SK-N-SH treated with all-trans-retinoic acid at 6 μM for 48 hours (cell line): ENCODE results near the gene CPOX.

ENCODE experiments used
- ATAC-seq: fragments of 200-7000 bp; cut with Tn5 transposase; 3 replicates; pipeline ENCODE4 v1.9.1; 2020; ENCODE audit warnings: mild to moderate bottlenecking, moderate library complexity
- ARNTL ChIP-seq: fragments of 450-650 bp; formaldehyde crosslinking; IDR thresholded peaks from 2 replicates; pipeline ENCODE4 v1.5.0; 2020; ENCODE audit warnings: low read depth, mild to moderate bottlenecking, moderate library complexity, borderline replicate concordance
- BACH2 ChIP-seq: fragments of 250-450 bp; sonication (Bioruptor Pico); IDR thresholded peaks from 2 replicates; pipeline ENCODE4 v1.9.0; 2021; ENCODE audit warnings: mild to moderate bottlenecking, borderline replicate concordance
- CREB5 ChIP-seq: fragments of 250-450 bp; sonication (Bioruptor Pico); IDR thresholded peaks from 2 replicates; pipeline ENCODE4 v1.5.1; 2020; ENCODE audit warnings: low read depth, mild to moderate bottlenecking, moderate library complexity
- CSRNP3 ChIP-seq: fragments of 250-450 bp; sonication (Bioruptor Pico); IDR thresholded peaks from 2 replicates; pipeline ENCODE4 v1.5.1; 2021; ENCODE audit warnings: mild to moderate bottlenecking, moderate library complexity
- ESRRG ChIP-seq: fragments of 250-450 bp; sonication (Bioruptor Pico); IDR thresholded peaks from 2 replicates; pipeline ENCODE4 v1.6.1; 2021; ENCODE audit warnings: mild to moderate bottlenecking
- GLIS3 ChIP-seq: fragments of 250-450 bp; sonication (Bioruptor Pico); IDR thresholded peaks from 2 replicates; pipeline ENCODE4 v1.5.0; 2020; ENCODE audit warnings: mild to moderate bottlenecking, moderate library complexity
- ISL1 ChIP-seq: fragments of 250-450 bp; sonication (Bioruptor Pico); IDR thresholded peaks from 2 replicates; pipeline ENCODE4 v2.1.2; 2022; ENCODE audit warnings: mild to moderate bottlenecking, moderate library complexity
- OSR1 ChIP-seq: fragments of 250-450 bp; sonication (Bioruptor Pico); IDR thresholded peaks from 2 replicates; pipeline ENCODE4 v1.8.0; 2022; ENCODE audit warnings: moderate library complexity, mild to moderate bottlenecking, inconsistent platforms
- PATZ1 ChIP-seq: fragments of 250-450 bp; sonication (Bioruptor Pico); IDR thresholded peaks from 2 replicates; pipeline ENCODE4 v1.8.0; 2020; ENCODE audit warnings: mild to moderate bottlenecking, moderate library complexity, borderline replicate concordance
- PPARA ChIP-seq: fragments of 250-450 bp; sonication (Bioruptor Pico); IDR thresholded peaks from 2 replicates; pipeline ENCODE4 v1.5.0; 2020; ENCODE audit warnings: mild to moderate bottlenecking, borderline replicate concordance
- SNAI2 ChIP-seq: fragments of 250-450 bp; sonication (Bioruptor Pico); IDR thresholded peaks from 2 replicates; pipeline ENCODE4 v1.5.0; 2020; ENCODE audit warnings: mild to moderate bottlenecking, moderate library complexity
- TCF4 ChIP-seq: fragments of 250-450 bp; sonication (Bioruptor Pico); IDR thresholded peaks from 2 replicates; pipeline ENCODE4 v1.8.0; 2021; ENCODE audit warnings: mild to moderate bottlenecking, moderate library complexity, borderline replicate concordance
- TOX ChIP-seq: fragments of 250-450 bp; sonication (Bioruptor Pico); IDR thresholded peaks from 2 replicates; pipeline ENCODE4 v1.8.0; 2021; ENCODE audit warnings: mild to moderate bottlenecking, moderate library complexity, borderline replicate concordance
- TSHZ2 ChIP-seq: fragments of 250-450 bp; sonication (Bioruptor Pico); IDR thresholded peaks from 2 replicates; pipeline ENCODE4 v1.5.0; 2020; ENCODE audit warnings: mild to moderate bottlenecking, moderate library complexity
- ZC3H10 ChIP-seq: fragments of 250-450 bp; sonication (Bioruptor Pico); IDR thresholded peaks from 2 replicates; pipeline ENCODE4 v1.5.1; 2021; ENCODE audit warnings: mild to moderate bottlenecking, moderate library complexity
- ZFP3 ChIP-seq: fragments of 250-450 bp; sonication (Bioruptor Pico); IDR thresholded peaks from 2 replicates; pipeline ENCODE4 v1.5.0; 2020; ENCODE audit warnings: mild to moderate bottlenecking, moderate library complexity
- ZNF565 ChIP-seq: fragments of 450-650 bp; formaldehyde crosslinking; conservative IDR thresholded peaks from 2 replicates; pipeline ENCODE4 v1.5.0; 2020; ENCODE audit warnings: low read depth, mild to moderate bottlenecking, moderate library complexity
- ZNF70 ChIP-seq: fragments of 450-650 bp; formaldehyde crosslinking; IDR thresholded peaks from 2 replicates; pipeline ENCODE4 v1.5.0; 2020; ENCODE audit warnings: mild to moderate bottlenecking, moderate library complexity
- ZNF8 ChIP-seq: fragments of 450-650 bp; formaldehyde crosslinking; IDR thresholded peaks from 2 replicates; pipeline ENCODE4 v1.5.0; 2020; ENCODE audit warnings: mild to moderate bottlenecking, moderate library complexity

The CPOX gene

GRCh38 chr3:98623572-98624280 is 30.3 kb upstream of the CPOX start (continued):
- TF ChIP-seq TSHZ2 (CRISPR knock-in tag) (no peak), ZNF565 (CRISPR knock-in tag) (no peak), ZNF70 (CRISPR knock-in tag) (no peak), TCF4 (no peak), ISL1 (CRISPR knock-in tag) (no peak)

GRCh38 chr3:98617841-98618240 is 24.4 kb upstream of the CPOX start:
- ATAC-seq = no peak

GRCh38 chr3:98613616-98614015 is 20.2 kb upstream of the CPOX start:
- TF ChIP-seq ZNF565 (CRISPR knock-in tag) = no peak
- no peak for TF ChIP-seq ZNF70 (CRISPR knock-in tag)
- TF ChIP-seq PATZ1 = no peak
- TF ChIP-seq BACH2 (CRISPR knock-in tag) = no peak
- TF ChIP-seq PPARA (CRISPR knock-in tag) = no peak
- no peak for TF ChIP-seq ZC3H10 (CRISPR knock-in tag)
- no peak for TF ChIP-seq TOX (CRISPR knock-in tag)
- no peak for TF ChIP-seq OSR1 (CRISPR knock-in tag)
- TF ChIP-seq GLIS3 (CRISPR knock-in tag) = no peak
- TF ChIP-seq ZFP3 (CRISPR knock-in tag) = no peak
- TF ChIP-seq TCF4 = no peak
- TF ChIP-seq, all 23 proteins: peak for 0
- no peak for ATAC-seq

More at GRCh38 chr3:98617841-98618240, 24.4 kb upstream of the CPOX start:
- TF ChIP-seq GLIS3 (CRISPR knock-in tag) = no peak
- TF ChIP-seq ESRRG = no peak

GRCh38 chr3:98612996-98613517 is 19.6 kb upstream of the CPOX start:
- no peak for ATAC-seq
- TF ChIP-seq GLIS3 (CRISPR knock-in tag) = no peak
- no peak for TF ChIP-seq TCF4
- no peak for TF ChIP-seq CREB5 (CRISPR knock-in tag)
- no peak for TF ChIP-seq ZNF8 (CRISPR knock-in tag)
- TF ChIP-seq ZNF565 (CRISPR knock-in tag) = no peak
- TF ChIP-seq PPARA (CRISPR knock-in tag) = no peak
- no peak for TF ChIP-seq SNAI2 (CRISPR knock-in tag)
- no peak for TF ChIP-seq ZNF70 (CRISPR knock-in tag)
- TF ChIP-seq ARNTL (CRISPR knock-in tag) = no peak
- no peak for TF ChIP-seq ZC3H10 (CRISPR knock-in tag)

- ATAC-seq = no peak
- no peak for TF ChIP-seq TSHZ2 (CRISPR knock-in tag)
- TF ChIP-seq BACH2 (CRISPR knock-in tag) = no peak
- no peak for TF ChIP-seq ZNF8 (CRISPR knock-in tag)
- no peak for TF ChIP-seq TOX (CRISPR knock-in tag)
- no peak for TF ChIP-seq OSR1 (CRISPR knock-in tag)
- no peak for TF ChIP-seq CSRNP3
- no peak for TF ChIP-seq GLIS3 (CRISPR knock-in tag)
- TF ChIP-seq CREB5 (CRISPR knock-in tag) = no peak
Observed at GRCh38 chr3:98612587-98612986, 19.2 kb upstream of the CPOX start.
